ENCODE measurements around the gene ADAMTS9. TPM values are rescaled to one million over a fixed set of nuclear protein-coding genes. Genes with fewer than 3 reads are reported as not detected.

ADAMTS9 gene
- total and polyA plus RNA-seq, 2 experiments from 2014 or later = 0.31 to 0.81 TPM

DNA sequence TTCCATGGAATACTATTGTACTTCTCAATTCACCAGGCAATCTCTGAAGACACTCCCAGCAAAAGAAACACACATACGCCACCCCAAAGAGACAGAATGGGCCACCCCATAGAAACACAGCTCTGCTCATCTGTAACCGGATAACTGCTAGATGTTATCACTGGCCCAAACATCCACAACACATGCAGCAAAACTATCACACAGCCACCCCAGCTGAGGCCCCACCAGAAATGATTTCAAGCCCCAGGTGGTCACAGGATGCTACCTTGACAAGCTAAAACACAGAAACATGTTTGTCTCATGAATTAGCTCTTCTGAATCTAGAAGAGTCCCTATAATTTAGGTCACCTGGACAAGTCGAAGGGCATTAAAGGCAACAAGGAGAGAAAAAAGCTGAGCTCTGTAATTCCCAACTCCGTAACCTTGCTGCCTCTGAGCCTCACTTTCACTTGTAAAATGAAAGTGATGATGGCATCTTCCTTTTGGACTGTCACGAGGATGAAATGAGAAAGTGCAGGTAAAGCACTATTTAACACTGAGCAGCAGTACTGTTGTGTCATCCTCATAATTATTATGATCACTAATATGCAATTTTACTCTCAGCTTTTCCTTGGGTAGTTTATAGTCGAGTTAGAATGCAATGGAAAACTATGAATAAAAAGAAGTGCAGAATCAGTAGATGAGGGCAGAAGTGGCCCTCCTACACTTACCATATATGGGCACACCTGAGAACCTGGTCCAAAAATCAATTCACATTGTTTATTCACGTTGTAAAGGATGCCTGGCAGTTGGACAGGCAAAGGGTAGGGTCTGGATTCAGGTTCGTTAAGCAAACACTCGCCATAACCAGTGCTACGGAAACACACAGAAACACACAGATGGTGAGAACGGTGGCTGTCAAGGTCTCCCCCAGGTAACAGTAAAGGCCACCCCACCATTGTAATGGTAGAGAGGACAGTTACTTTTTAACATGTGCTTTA lies 38.6 kb downstream of the ADAMTS9 start:
- Mint-ChIP-seq H3K27ac (no peak overlapping the region), H3K4me3 (no peak overlapping the region), H3K27me3 (ENCODE audit: insufficient read depth, low read depth, poor library complexity) (no peaks in the 10 kb centered on the region), H3K36me3 (ENCODE audit: low read depth) (no peaks in the 10 kb centered on the region), H3K4me1 (peaks cover 18% of the 10 kb centered on the region), H3K9me3 (no peaks in the 10 kb centered on the region)
- H3K9me2 ChIP-seq (ENCODE audit: insufficient read depth) = no peaks in the 10 kb centered on the region
- H3K4me3 ChIP-seq = no peak overlapping the region
- no peaks in the 10 kb centered on the region for H3K79me2 ChIP-seq (replicated peaks; ENCODE audit: insufficient read depth)
- DNase-seq (ENCODE audit: low spot score) = no peak
- no peaks in the 10 kb centered on the region for H3F3A ChIP-seq (replicated peaks; ENCODE audit: low read depth)
- no peak for ATAC-seq
- H4K20me1 ChIP-seq (replicated peaks; ENCODE audit: insufficient read depth) = no peaks in the 10 kb centered on the region
- TF ChIP-seq POLR2AphosphoS5 (IDR thresholded peaks at IDR 0.05; ENCODE audit: low read depth) (no peak), NANOG (IDR thresholded peaks at IDR 0.05; ENCODE audit: borderline replicate concordance) (no peak), EZH2phosphoT487 (IDR thresholded peaks at IDR 0.05; ENCODE audit: unreplicated experiment) (no peak), STAT1 (IDR thresholded peaks at IDR 0.05; ENCODE audit: unreplicated experiment) (no peak), EZH2 (IDR thresholded peaks at IDR 0.05; ENCODE audit: low read depth, unreplicated experiment) (no peak), CTCF (conservative IDR thresholded peaks at IDR 0.05; ENCODE audit: low read depth in 2 of 2) (no peak), ZNF114 (CRISPR knock-in tag; IDR thresholded peaks at IDR 0.05) (no peak), JUNB (IDR thresholded peaks at IDR 0.05; ENCODE audit: unreplicated experiment) (no peak), ZNF462 (CRISPR knock-in tag; IDR thresholded peaks at IDR 0.05) (no peak), ETS1 (IDR thresholded peaks at IDR 0.05) (no peak), ZNF331 (CRISPR knock-in tag; IDR thresholded peaks at IDR 0.05; ENCODE audit: low read depth) (no peak), CREB1 (CRISPR knock-in tag; IDR thresholded peaks at IDR 0.05; ENCODE audit: low read depth) (no peak)
- TF ChIP-seq, protein P1, sequence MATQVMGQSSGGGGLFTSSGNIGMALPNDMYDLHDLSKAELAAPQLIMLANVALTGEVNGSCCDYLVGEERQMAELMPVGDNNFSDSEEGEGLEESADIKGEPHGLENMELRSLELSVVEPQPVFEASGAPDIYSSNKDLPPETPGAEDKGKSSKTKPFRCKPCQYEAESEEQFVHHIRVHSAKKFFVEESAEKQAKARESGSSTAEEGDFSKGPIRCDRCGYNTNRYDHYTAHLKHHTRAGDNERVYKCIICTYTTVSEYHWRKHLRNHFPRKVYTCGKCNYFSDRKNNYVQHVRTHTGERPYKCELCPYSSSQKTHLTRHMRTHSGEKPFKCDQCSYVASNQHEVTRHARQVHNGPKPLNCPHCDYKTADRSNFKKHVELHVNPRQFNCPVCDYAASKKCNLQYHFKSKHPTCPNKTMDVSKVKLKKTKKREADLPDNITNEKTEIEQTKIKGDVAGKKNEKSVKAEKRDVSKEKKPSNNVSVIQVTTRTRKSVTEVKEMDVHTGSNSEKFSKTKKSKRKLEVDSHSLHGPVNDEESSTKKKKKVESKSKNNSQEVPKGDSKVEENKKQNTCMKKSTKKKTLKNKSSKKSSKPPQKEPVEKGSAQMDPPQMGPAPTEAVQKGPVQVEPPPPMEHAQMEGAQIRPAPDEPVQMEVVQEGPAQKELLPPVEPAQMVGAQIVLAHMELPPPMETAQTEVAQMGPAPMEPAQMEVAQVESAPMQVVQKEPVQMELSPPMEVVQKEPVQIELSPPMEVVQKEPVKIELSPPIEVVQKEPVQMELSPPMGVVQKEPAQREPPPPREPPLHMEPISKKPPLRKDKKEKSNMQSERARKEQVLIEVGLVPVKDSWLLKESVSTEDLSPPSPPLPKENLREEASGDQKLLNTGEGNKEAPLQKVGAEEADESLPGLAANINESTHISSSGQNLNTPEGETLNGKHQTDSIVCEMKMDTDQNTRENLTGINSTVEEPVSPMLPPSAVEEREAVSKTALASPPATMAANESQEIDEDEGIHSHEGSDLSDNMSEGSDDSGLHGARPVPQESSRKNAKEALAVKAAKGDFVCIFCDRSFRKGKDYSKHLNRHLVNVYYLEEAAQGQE (IDR thresholded peaks at IDR 0.05; ENCODE audit: unreplicated experiment) = no peak
- H3K4me2 ChIP-seq = no peak overlapping the region
- no peak overlapping the region for H3K27ac ChIP-seq (ENCODE audit: low read depth)
- H3K27me3 ChIP-seq (ENCODE audit: insufficient read depth) = no peaks in the 10 kb centered on the region
- H2AFZ ChIP-seq = no peak overlapping the region
- no peaks in the 10 kb centered on the region for H3K36me3 ChIP-seq (ENCODE audit: insufficient read depth)
- H3K4me1 ChIP-seq (ENCODE audit: insufficient read depth) = peaks cover 12% of the 10 kb centered on the region; the same call in 1 of the 2 replicates
